HCT116 (cell line): Measurements from ENCODE around the gene BRINP1. TPM values are rescaled to one million over a fixed set of nuclear protein-coding genes. Genes with fewer than 3 reads are reported as not detected.

Source experiments
- ATAC-seq: fragments of 200-7000 bp; cut with Tn5 transposase; 2 replicates; pipeline ENCODE4 v1.9.1; 2020; ENCODE audit warnings: mild to moderate bottlenecking, moderate library complexity
- BruUV-seq: library from RNA; stranded (reverse); fragments of 400-500 nt; replicated peaks from 2 replicates; lab custom pipeline; 2021; lab: Mats Ljungman, UMichigan
- CTCF ChIA-PET: fragments of 300-600 bp; sonication (Branson Sonifier 250); formaldehyde crosslinking; loops from one replicate; lab custom pipeline; 2021; ENCODE audit warnings: antibody characterized with exemption; lab: Charles Lee
- POLR2A ChIA-PET: fragments of 300-600, 350-600 bp; sonication (Branson Sonifier 250); formaldehyde crosslinking; loops from one replicate; lab custom pipeline; 2021; ENCODE audit warnings: antibody characterized with exemption; lab: Charles Lee
- RAD21 ChIA-PET, 2 experiments: fragments of 300-600 bp; sonication (Branson Sonifier 250); formaldehyde crosslinking; loops; one replicate each; lab custom pipeline; 2023; ENCODE audit warnings: low total read pairs in 2 of 2; ENCODE audit not compliant: uncharacterized antibody in 2 of 2, unreplicated experiment in 2 of 2, low non-redundant PET in 1 of 2; lab: Charles Lee
- DNase-seq: peaks from one replicate; pipeline ENCODE4 v3.0.0-alpha.2; 2010; ENCODE audit warnings: low read depth, low spot score
- H2AFZ ChIP-seq: fragments of 200-600 bp; shearing (Covaris generic), sonication (generic); 2 replicates; pipeline ENCODE4 v1.6.1; 2017; ENCODE audit warnings: low read depth, mixed run types, mixed read lengths, antibody characterized with exemption, low read length; ENCODE audit not compliant: poor library complexity, severe bottlenecking
- H3K27ac ChIP-seq: 2 replicates; pipeline ENCODE4 v1.5.1; 2012; ENCODE audit warnings: low read depth, low read length
- H3K27me3 ChIP-seq: fragments of 200-600 bp; sonication (generic); 2 replicates; pipeline ENCODE4 v1.6.1; 2016; ENCODE audit warnings: mixed run types, low read length, mixed read lengths; ENCODE audit not compliant: insufficient read depth
- H3K36me3 ChIP-seq, 2 experiments: fragments of 200-500 bp in 1 of 2; fragments of 200-600 bp in 1 of 2; sonication (Bioruptor generic) in 1 of 2; sonication (generic) in 1 of 2; 2 replicates each; pipeline versions ENCODE4 v1.5.1 to v1.6.1; 2014 to 2016; ENCODE audit warnings: low read length in 2 of 2, inconsistent platforms in 1 of 2, mixed read lengths in 1 of 2, mixed run types in 1 of 2; ENCODE audit not compliant: insufficient read depth in 2 of 2, control insufficient read depth in 1 of 2
- H3K4me1 ChIP-seq, 2 experiments: fragments of 200-600 bp in 1 of 2; sonication (generic) in 1 of 2; 2 replicates each; pipeline versions ENCODE4 v1.5.1 to v1.6.1; 2012 to 2017; ENCODE audit warnings: low read length in 2 of 2, inconsistent platforms in 1 of 2, mild to moderate bottlenecking in 1 of 2, mixed read lengths in 1 of 2, mixed run types in 1 of 2, moderate library complexity in 1 of 2; ENCODE audit not compliant: insufficient read depth in 2 of 2, control insufficient read depth in 1 of 2
- H3K4me2 ChIP-seq: fragments of 200-600 bp; sonication (generic); 2 replicates; pipeline ENCODE4 v1.6.1; 2017; ENCODE audit warnings: mixed run types, low read length, mixed read lengths
- H3K4me3 ChIP-seq, 2 experiments: fragments of 200-600 bp in 1 of 2; sonication (generic) in 1 of 2; replicated peaks in 1 of 2; 2 replicates each; pipeline ENCODE4 v1.5.1; 2011 to 2016; ENCODE audit warnings: low read length in 2 of 2, control low read depth in 1 of 2, low read depth in 1 of 2, mild to moderate bottlenecking in 1 of 2, mixed read lengths in 1 of 2, mixed run types in 1 of 2
- H3K79me2 ChIP-seq: fragments of 200-600 bp; sonication (generic); 2 replicates; pipeline ENCODE4 v1.6.1; 2017; ENCODE audit warnings: mild to moderate bottlenecking, mixed run types, low read length, moderate library complexity, mixed read lengths; ENCODE audit not compliant: insufficient read depth
- H3K9ac ChIP-seq: fragments of 200-600 bp; sonication (generic); 2 replicates; pipeline ENCODE4 v1.6.1; 2016; ENCODE audit warnings: low read length, mixed read lengths
- H3K9me2 ChIP-seq: fragments of 200-600 bp; sonication (generic), shearing (Covaris generic); 2 replicates; pipeline ENCODE4 v1.6.1; 2017; ENCODE audit warnings: mixed run types, mild to moderate bottlenecking, moderate library complexity; ENCODE audit not compliant: insufficient read depth
- H3K9me3 ChIP-seq, 2 experiments: fragments of 200-500 bp in 1 of 2; fragments of 200-600 bp in 1 of 2; sonication (Bioruptor generic) in 1 of 2; sonication (generic) in 1 of 2; 2 replicates each; pipeline ENCODE4 v1.6.1; 2014 to 2017; ENCODE audit warnings: low read length in 2 of 2, mixed read lengths in 2 of 2, inconsistent platforms in 1 of 2, low read depth in 1 of 2, mild to moderate bottlenecking in 1 of 2, mixed run types in 1 of 2, moderate library complexity in 1 of 2; ENCODE audit not compliant: control insufficient read depth in 1 of 2, insufficient read depth in 1 of 2
- H4K20me1 ChIP-seq: fragments of 200-600 bp; sonication (generic), shearing (Covaris generic); 2 replicates; pipeline ENCODE4 v1.6.1; 2017; ENCODE audit warnings: mixed run types, mild to moderate bottlenecking, moderate library complexity; ENCODE audit not compliant: insufficient read depth
- ATF3 ChIP-seq: IDR thresholded peaks from 2 replicates; pipeline ENCODE4 v1.6.1; 2012
- CBX3 ChIP-seq: IDR thresholded peaks from 2 replicates; pipeline ENCODE4 v1.6.1; 2012; ENCODE audit warnings: low read depth
- CTCF ChIP-seq, 3 experiments: fragments of 200-600 bp in 1 of 3; sonication (generic) in 1 of 3; IDR thresholded peaks in 2 of 3; conservative IDR thresholded peaks in 1 of 3; 2 replicates each; pipeline ENCODE4 v1.5.1; 2012 to 2017; ENCODE audit warnings: low read depth in 2 of 3, low read length in 2 of 3, antibody characterized with exemption in 1 of 3, borderline replicate concordance in 1 of 3, control low read depth in 1 of 3, mild to moderate bottlenecking in 1 of 3, mixed read lengths in 1 of 3, mixed run types in 1 of 3, moderate library complexity in 1 of 3; ENCODE audit not compliant: insufficient read depth in 1 of 3
- EZH2phosphoT487 ChIP-seq: fragments of 200-600 bp; IDR thresholded peaks from 2 replicates; pipeline ENCODE4 v1.6.1; 2018; ENCODE audit warnings: antibody characterized with exemption, borderline replicate concordance
- FOSL1 ChIP-seq: IDR thresholded peaks from 2 replicates; pipeline ENCODE4 v1.6.1; 2012; ENCODE audit warnings: low read depth
- JUND ChIP-seq: IDR thresholded peaks from 2 replicates; pipeline ENCODE4 v1.6.1; 2012
- MAX ChIP-seq: IDR thresholded peaks from 2 replicates; pipeline ENCODE4 v1.6.1; 2012
- POLR2AphosphoS5 ChIP-seq: IDR thresholded peaks from 2 replicates; pipeline ENCODE4 v1.6.1; 2011; ENCODE audit warnings: mild to moderate bottlenecking, low read depth, low read length, moderate library complexity
- SRF ChIP-seq: IDR thresholded peaks from 2 replicates; pipeline ENCODE4 v1.6.1; 2012; ENCODE audit warnings: low read depth
- TCF7L2 ChIP-seq: IDR thresholded peaks from 2 replicates; pipeline ENCODE4 v1.7.0; 2011; ENCODE audit warnings: borderline replicate concordance, inconsistent platforms; ENCODE audit not compliant: insufficient read depth, insufficient read length; ENCODE audit errors: extremely low read depth
- YY1 ChIP-seq: IDR thresholded peaks from 2 replicates; pipeline ENCODE4 v1.6.1; 2011; ENCODE audit warnings: low read length, low read depth, moderate library complexity, mild to moderate bottlenecking; ENCODE audit not compliant: insufficient replicate concordance; ENCODE audit errors: extremely low read depth
- ZNF274 ChIP-seq: fragments of 200-500 bp; sonication (Bioruptor generic); IDR thresholded peaks from 2 replicates; pipeline ENCODE4 v1.6.1; 2014; ENCODE audit warnings: mild to moderate bottlenecking, low read depth, low read length, inconsistent platforms
- intact Hi-C: fragments of 100-400 bp; cut with micrococcal nuclease; formaldehyde crosslinking; loops from 2 replicates; pipeline ENCODE4 v1.10.0; 2022
- total RNA-seq: library from RNA; stranded (reverse); gene quantifications from one replicate; pipeline ENCODE4 v1.2.1, GENCODE V29; 2021; ENCODE audit not compliant: unreplicated experiment
- TF ChIP-seq, protein P1 (sequence below): IDR thresholded peaks from 2 replicates; pipeline ENCODE4 v1.6.1; 2011; ENCODE audit warnings: mild to moderate bottlenecking, low read length, moderate library complexity; ENCODE audit not compliant: insufficient replicate concordance; ENCODE audit errors: extremely low read depth
- TF ChIP-seq, protein P2 (sequence below): IDR thresholded peaks from 2 replicates; pipeline ENCODE4 v1.6.1; 2012; ENCODE audit warnings: low read depth

BRINP1 gene
- total RNA-seq, 1 experiment from 2014 or later: not detected

DNA sequence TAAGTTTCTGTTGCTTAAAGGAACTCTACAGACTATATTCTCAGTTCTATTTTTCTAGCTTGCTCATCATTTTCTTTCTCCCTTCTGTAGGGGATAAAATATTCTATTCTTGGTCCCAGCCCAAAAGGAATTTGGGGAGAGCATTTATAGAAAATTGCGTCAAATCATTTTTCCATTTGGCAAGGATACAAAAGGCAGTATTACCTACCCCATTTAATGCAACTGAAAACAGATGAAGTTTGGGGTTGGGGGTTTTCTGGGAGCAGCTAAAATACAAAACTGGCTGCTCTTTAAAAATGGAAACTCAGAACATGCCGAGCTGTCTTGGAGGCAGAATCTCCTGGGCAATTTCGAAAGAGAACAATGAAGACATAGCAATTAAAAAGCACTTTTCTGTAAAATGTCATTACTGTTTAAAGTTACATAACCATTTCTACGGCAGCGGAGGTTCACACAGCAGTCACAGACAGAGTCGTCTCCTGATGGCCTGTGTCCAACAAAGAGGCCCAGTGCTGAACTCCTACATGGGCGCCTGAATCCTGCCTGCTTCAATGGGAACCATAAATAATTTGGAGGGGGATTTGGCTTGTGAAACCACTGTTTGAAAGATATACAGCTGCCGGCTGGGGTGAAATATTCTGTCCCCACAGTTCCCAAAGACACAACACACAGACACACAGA is 152.4 kb downstream of the BRINP1 start:
- H3K4me2 ChIP-seq: no peak overlapping the region
- H3K79me2 ChIP-seq: no peaks in the 10 kb centered on the region
- RAD21 ChIA-PET: no interaction called here
- no peaks in the 10 kb centered on the region for H3K4me1 ChIP-seq
- no peaks in the 10 kb centered on the region for H3K36me3 ChIP-seq
- no TSS peak for BruUV-seq
- no peak overlapping the region for H2AFZ ChIP-seq
- intact Hi-C loops: no loop called here
- DNase-seq: no peak
- no peak overlapping the region for H3K27ac ChIP-seq
- H3K27me3 ChIP-seq: no peaks in the 10 kb centered on the region
- no peak overlapping the region for H3K4me3 ChIP-seq
- TF ChIP-seq ATF3 (no peak), JUND (no peak), YY1 (no peak), CBX3 (no peak), CTCF (IDR thresholded peaks at IDR 0.05 in 2 of 3, conservative IDR thresholded peaks at IDR 0.05 in 1 of 3; ENCODE audit: borderline replicate concordance in 1 of 3, insufficient read depth in 1 of 3, low read depth in 2 of 3, low read length in 2 of 3) (no peak), FOSL1 (no peak), EZH2phosphoT487 (no peak), POLR2AphosphoS5 (no peak), MAX (no peak), ZNF274 (no peak), TCF7L2 (no peak), SRF (no peak)
- TF ChIP-seq, protein P1, sequence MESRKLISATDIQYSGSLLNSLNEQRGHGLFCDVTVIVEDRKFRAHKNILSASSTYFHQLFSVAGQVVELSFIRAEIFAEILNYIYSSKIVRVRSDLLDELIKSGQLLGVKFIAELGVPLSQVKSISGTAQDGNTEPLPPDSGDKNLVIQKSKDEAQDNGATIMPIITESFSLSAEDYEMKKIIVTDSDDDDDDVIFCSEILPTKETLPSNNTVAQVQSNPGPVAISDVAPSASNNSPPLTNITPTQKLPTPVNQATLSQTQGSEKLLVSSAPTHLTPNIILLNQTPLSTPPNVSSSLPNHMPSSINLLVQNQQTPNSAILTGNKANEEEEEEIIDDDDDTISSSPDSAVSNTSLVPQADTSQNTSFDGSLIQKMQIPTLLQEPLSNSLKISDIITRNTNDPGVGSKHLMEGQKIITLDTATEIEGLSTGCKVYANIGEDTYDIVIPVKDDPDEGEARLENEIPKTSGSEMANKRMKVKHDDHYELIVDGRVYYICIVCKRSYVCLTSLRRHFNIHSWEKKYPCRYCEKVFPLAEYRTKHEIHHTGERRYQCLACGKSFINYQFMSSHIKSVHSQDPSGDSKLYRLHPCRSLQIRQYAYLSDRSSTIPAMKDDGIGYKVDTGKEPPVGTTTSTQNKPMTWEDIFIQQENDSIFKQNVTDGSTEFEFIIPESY: no peak
- TF ChIP-seq, protein P2, sequence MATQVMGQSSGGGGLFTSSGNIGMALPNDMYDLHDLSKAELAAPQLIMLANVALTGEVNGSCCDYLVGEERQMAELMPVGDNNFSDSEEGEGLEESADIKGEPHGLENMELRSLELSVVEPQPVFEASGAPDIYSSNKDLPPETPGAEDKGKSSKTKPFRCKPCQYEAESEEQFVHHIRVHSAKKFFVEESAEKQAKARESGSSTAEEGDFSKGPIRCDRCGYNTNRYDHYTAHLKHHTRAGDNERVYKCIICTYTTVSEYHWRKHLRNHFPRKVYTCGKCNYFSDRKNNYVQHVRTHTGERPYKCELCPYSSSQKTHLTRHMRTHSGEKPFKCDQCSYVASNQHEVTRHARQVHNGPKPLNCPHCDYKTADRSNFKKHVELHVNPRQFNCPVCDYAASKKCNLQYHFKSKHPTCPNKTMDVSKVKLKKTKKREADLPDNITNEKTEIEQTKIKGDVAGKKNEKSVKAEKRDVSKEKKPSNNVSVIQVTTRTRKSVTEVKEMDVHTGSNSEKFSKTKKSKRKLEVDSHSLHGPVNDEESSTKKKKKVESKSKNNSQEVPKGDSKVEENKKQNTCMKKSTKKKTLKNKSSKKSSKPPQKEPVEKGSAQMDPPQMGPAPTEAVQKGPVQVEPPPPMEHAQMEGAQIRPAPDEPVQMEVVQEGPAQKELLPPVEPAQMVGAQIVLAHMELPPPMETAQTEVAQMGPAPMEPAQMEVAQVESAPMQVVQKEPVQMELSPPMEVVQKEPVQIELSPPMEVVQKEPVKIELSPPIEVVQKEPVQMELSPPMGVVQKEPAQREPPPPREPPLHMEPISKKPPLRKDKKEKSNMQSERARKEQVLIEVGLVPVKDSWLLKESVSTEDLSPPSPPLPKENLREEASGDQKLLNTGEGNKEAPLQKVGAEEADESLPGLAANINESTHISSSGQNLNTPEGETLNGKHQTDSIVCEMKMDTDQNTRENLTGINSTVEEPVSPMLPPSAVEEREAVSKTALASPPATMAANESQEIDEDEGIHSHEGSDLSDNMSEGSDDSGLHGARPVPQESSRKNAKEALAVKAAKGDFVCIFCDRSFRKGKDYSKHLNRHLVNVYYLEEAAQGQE: no peak
- ATAC-seq: no peak
- H3K9me2 ChIP-seq: no peaks in the 10 kb centered on the region
- no peak overlapping the region for H3K9ac ChIP-seq
- H4K20me1 ChIP-seq: no peaks in the 10 kb centered on the region
- CTCF ChIA-PET: no interaction called here
- POLR2A ChIA-PET: no interaction called here
- peaks cover 8 to 22% of the 10 kb centered on the region in 2 experiments; a peak in 2 of 4 replicates for H3K9me3 ChIP-seq
